ENCODE results near the gene PTGER3.

PTGER3 gene

DNA sequence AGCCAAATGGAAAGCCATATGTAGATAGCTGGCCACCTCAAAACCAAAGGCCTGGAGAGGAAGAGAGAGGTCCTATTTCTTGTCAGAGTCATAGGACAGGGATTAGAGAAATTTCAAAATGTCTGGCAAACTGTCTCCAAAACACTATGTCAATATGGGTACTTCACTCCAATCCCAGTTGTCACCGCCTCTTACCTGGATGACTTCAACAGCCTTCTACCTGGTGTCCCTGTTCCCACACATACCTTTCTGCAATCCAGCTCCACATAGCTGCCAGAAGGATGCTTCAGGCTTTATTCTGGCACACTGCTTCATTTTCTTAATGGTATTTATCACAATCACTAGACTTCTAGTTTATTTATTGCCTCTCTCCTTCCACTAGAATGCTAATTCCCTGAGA lies 14.5 kb downstream of the PTGER3 start:
- no peak for DNase-seq (ENCODE audit: low read depth in 2 of 2)
- no peak overlapping the region for H3K4me3 ChIP-seq (replicated peaks in 1 of 2; ENCODE audit: low read depth in 2 of 2, low read length in 2 of 2)
- TF ChIP-seq, protein P1, sequence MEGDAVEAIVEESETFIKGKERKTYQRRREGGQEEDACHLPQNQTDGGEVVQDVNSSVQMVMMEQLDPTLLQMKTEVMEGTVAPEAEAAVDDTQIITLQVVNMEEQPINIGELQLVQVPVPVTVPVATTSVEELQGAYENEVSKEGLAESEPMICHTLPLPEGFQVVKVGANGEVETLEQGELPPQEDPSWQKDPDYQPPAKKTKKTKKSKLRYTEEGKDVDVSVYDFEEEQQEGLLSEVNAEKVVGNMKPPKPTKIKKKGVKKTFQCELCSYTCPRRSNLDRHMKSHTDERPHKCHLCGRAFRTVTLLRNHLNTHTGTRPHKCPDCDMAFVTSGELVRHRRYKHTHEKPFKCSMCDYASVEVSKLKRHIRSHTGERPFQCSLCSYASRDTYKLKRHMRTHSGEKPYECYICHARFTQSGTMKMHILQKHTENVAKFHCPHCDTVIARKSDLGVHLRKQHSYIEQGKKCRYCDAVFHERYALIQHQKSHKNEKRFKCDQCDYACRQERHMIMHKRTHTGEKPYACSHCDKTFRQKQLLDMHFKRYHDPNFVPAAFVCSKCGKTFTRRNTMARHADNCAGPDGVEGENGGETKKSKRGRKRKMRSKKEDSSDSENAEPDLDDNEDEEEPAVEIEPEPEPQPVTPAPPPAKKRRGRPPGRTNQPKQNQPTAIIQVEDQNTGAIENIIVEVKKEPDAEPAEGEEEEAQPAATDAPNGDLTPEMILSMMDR (IDR thresholded peaks at IDR 0.05; ENCODE audit: low read depth, low read length), result no peak

DNA sequence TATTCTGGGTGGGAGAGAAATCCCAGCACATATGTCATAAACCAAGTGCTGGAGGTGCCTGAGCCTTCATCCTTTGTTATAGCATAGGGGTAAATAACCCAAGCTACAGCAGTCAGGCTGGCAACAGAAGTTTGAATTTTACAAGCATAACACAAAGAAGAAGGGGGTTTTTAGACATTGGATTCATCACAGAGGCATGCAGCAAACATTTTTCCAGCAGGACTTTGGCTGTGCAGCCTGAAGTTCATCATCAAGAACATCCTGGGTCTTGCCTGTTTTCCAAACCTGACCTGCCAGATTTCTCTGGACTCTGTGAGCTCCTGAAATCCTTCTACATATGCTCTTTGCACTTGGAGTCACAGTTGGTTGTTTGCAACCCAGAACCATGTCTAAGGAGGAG lies 16.2 kb downstream of the PTGER3 start:
- no peak overlapping the region for H3K4me3 ChIP-seq (replicated peaks in 1 of 2; ENCODE audit: low read depth in 2 of 2, low read length in 2 of 2)
- TF ChIP-seq, protein P1 (IDR thresholded peaks at IDR 0.05; ENCODE audit: low read depth, low read length), result no peak
- no peak for DNase-seq (ENCODE audit: low read depth in 2 of 2)

DNA sequence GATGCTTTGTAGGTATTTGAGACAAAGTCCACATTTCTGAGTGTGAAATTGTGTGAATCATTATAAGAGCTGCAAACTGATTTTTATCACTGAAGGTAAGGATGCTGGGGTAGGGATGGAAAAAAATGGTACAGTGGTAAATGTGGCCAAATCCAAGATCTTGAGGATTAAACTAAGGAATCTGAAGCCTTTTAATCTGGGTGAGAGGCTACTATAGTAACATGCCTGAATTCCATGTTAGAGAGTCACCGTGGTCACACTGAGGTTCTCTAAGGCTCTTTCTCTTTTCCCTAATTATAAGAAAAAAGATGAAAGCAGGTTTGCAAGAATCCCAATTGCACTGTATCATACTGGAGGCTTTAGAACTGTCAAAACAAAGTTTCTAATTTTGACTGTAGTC lies 17.6 kb downstream of the PTGER3 start:
- TF ChIP-seq, protein P1 (IDR thresholded peaks at IDR 0.05; ENCODE audit: low read depth, low read length), result no peak
- no peak overlapping the region for H3K4me3 ChIP-seq (replicated peaks in 1 of 2; ENCODE audit: low read depth in 2 of 2, low read length in 2 of 2)
- DNase-seq (ENCODE audit: low read depth in 2 of 2), result no peak

DNA sequence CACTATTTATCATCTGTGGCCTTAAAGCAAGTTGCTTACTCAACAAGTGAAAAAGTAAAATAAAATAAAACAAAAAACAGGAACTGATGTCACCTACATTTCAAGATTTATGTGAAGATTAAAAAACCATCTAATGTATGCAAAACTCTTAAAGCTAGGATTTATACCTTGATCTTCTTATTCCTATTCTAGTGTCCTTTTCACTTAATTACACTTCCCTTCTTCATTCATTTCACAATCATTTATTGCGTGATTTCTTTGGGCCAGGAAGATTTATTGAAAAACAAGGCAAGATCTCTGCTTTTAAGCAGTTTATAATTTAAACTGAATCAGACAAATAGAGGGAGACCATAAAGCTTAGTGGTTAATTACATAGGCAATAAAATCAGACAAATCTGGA lies 18.6 kb downstream of the PTGER3 start:
- TF ChIP-seq, protein P1 (IDR thresholded peaks at IDR 0.05; ENCODE audit: low read depth, low read length), result no peak
- DNase-seq (ENCODE audit: low read depth in 2 of 2), result no peak
- no peak overlapping the region for H3K4me3 ChIP-seq (replicated peaks in 1 of 2; ENCODE audit: low read depth in 2 of 2, low read length in 2 of 2)

DNA sequence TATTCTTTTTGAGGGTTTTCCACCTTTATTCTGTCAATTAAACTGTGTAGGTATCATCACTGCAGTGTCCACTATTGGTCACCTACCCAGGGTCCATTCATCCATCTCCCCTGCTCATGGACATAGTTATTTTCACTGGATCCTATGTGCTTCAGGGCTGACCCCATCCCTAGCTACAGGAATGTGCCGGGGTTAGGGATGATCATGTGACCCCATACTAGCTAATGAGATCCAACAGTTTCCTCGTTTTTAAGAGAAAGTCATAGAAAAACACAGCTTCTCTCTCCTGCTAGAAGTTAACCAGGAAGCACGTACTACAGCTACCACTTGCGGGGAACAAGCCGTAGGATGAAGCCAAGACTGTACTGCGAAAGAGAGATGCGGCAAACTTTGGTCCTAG lies 19.6 kb downstream of the PTGER3 start:
- TF ChIP-seq, protein P1 (IDR thresholded peaks at IDR 0.05; ENCODE audit: low read depth, low read length), result no peak
- DNase-seq (ENCODE audit: low read depth in 2 of 2), result no peak
- H3K4me3 ChIP-seq (replicated peaks in 1 of 2; ENCODE audit: low read depth in 2 of 2, low read length in 2 of 2), result no peak overlapping the region

DNA sequence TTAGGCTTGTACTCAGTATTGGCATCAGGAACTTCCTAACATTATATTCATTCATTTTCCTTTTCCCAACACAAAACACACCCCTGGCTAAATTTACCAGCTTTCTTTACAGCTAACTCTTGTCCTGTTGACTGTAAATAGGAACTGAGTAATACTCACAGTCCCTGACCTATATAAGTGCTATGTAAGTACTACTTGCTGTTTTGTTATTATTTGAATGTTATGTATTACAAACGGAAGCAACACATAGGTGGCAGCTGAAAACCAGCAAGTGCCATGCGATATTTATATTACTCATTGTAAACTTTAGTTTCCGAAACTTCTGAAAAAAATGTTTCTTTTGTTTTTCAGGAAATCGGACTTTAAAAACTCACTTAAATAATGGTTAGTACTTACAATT lies 21.5 kb downstream of the PTGER3 start:
- DNase-seq (ENCODE audit: low read depth in 2 of 2), result no peak
- TF ChIP-seq, protein P1 (IDR thresholded peaks at IDR 0.05; ENCODE audit: low read depth, low read length), result no peak
- no peak overlapping the region for H3K4me3 ChIP-seq (replicated peaks in 1 of 2; ENCODE audit: low read depth in 2 of 2, low read length in 2 of 2)

DNA sequence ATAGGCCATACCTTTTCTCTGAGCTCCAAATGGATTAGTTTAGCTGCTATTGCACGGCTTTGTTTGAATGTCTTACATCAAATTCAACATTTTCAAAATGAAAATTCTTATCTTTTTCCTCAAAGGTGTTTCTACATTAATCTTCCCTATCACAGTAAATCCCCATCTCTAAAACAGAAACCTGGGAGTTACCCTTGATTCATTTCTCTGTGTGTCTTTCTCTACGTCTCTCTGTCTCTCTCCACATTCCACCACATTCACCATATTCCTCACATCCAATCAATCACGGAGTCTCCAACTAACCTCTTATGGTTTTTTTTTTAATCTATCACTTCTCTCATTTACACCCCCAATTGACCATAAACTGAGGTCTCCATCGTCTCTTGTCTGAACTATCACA lies 24.1 kb downstream of the PTGER3 start:
- H3K4me3 ChIP-seq (replicated peaks in 1 of 2; ENCODE audit: low read depth in 2 of 2, low read length in 2 of 2), result no peak overlapping the region
- no peak for DNase-seq (ENCODE audit: low read depth in 2 of 2)
- TF ChIP-seq, protein P1 (IDR thresholded peaks at IDR 0.05; ENCODE audit: low read depth, low read length), result no peak

Data from cardiac fibroblast (primary cell).